ENCODE data around the gene RSPH10B. TPM values are rescaled to one million over a fixed set of nuclear protein-coding genes. Genes with fewer than 3 reads are reported as not detected.

RSPH10B gene
- under 1 TPM in 1 of 2 donors, not detected in 1; 0.34 TPM for total RNA-seq

DNA sequence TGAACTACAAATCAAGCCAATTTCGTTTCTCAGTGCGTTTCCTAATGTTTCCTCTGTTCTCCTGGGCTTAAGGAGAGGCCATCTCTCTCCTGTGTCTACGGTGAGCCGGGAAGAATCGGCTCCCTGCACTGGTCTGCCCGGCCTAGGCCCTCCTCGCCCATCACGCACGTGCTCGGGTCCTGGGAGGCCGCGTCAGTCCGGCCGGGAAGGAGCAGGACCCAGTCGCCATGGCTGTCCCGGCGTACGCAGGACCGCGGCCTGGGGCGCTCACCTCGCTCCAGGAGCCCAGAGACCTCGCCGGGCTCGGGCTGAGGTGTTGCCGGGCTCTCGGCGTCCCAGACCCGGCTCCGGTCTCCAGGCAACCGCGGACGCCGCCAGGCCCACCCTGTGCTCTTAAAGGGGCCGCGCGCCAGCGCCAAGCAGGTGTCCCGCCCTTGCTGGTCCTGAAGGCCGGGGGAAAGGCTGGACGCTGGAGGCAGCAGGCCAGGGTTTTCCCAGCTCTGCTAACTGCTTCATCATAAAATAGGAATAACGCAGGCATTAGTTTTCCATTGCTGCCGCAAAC lies at the start of gene RSPH10B:
TSS of gene RSPH10B (minus strand) at position 343 of the 565 bp plus-strand sequence. CDS start 3,573 bp downstream, outside the sequence.

DNA sequence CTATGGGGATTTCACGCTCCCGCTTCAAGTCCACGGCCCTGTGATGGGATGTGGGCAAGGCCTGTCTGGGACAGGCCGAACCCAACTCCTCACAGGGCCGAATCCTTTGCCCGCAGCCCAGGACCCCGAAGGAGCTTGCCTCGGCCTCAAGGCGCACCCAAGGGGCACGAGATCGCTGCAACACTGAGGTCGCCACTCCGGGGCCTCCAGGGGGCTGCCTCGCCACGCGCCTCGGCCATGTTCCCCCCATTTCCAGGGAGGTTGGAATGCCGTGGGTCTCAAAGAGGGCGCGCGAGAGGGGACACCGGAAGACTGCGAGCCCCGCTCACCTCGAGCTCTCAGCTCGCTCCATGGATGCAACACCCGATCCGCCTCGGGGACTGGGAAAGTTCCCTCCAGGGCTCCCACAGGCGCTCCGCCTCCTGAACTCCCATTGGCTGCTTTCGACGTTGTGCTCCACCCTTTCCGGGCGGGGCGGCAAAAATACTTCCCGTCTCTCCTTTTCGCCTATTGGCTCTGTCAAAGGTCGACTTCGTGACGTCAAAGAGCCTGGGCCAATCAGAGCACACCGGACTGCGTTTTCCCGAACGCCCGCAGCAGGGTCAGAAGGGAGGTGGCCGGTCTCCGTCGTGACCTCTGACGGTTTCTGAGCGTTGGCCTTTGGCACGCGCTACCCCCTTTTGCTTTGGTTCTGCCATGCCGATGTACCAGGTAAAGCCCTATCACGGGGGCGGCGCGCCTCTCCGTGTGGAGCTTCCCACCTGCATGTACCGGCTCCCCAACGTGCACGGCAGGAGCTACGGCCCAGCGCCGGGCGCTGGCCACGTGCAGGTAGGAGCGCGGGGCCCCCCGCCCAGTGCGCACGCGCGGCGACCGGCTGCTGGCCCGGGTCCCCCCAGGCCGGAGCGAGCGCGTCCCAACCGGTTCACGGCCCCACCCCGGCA lies 38.5 kb upstream of the RSPH10B start, which contains the start of the genes AIMP2 and PMS2:
TSS of gene AIMP2 (plus strand) at position 605 of the 944 bp plus-strand sequence. CDS start at position 697, 92 bp downstream.
TSS of gene PMS2 (minus strand) at position 382 of the 944 bp plus-strand sequence. CDS start at position 352, 30 bp downstream.

DNA sequence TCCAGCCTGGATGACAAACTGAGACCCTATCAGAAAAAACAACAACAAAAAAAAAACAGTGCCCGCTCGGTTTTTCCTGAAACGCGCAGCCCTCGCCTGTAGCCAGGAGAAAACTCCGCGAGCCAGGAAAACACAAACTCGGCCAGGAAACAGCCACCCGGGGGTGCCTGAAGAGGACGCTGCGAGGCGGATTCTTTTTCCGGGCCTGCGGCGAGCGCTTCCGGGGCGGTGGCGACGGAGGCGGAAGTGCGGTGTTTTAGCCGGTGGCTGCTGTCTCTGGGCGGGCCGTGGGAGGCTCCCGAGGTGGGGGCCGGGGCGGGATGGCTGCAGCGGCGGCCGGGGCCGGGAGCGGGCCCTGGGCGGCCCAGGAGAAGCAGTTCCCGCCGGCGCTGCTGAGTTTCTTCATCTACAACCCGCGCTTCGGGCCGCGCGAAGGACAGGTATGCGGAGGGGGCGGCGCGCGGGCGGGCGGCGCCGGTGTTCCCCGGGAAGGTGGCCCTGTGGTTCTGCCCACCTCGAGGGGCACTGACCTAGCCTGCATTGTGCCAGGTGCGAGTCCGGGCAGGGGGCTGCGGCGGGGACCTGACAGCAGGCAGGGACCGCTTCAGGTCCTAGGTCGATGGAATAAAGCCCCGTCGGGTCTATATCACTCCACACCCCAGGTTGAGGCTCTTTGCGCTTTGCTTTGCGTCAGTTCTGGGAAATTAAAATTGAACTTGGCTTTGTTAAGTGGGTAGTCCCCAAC lies 71.8 kb downstream of the RSPH10B start, which contains the start of gene CCZ1:
TSS of gene CCZ1 (plus strand) at position 254 of the 745 bp plus-strand sequence. CDS start at position 321, 67 bp downstream.

Small RNA genes within 50 kb of the gene (small RNA-seq; reads per million reads assigned to genes)
- 0 reads per million in 2 donors for gene RF00019
- 14.8 to 42.8 reads per million in 2 donors for gene SNORA80D

Other genes with a start within 250 kb of the RSPH10B start
- gene RNF216, start 189.0 kb downstream of the RSPH10B start, total RNA-seq: 10 to 100 TPM; 24.6 to 32.7 TPM
- not detected for gene OCM, start 89.9 kb downstream of the RSPH10B start, total RNA-seq
- 10 to 100 TPM; 55.7 to 61.9 TPM for gene CCZ1, start 72.0 kb downstream of the RSPH10B start, total RNA-seq
- gene PMS2, start 38.4 kb upstream of the RSPH10B start, total RNA-seq: 10 to 100 TPM; 27.2 to 30.0 TPM
- gene AIMP2, start 38.6 kb upstream of the RSPH10B start, total RNA-seq: 10 to 100 TPM; 66.4 to 85.6 TPM
- not detected for gene ANKRD61, start 60.7 kb upstream of the RSPH10B start, total RNA-seq
- 100 to 1,000 TPM in 1 of 2 donors, 10 to 100 TPM in 1; 52.0 to 136 TPM for gene EIF2AK1, start 88.5 kb upstream of the RSPH10B start, total RNA-seq
- gene USP42, start 134.3 kb upstream of the RSPH10B start, total RNA-seq: 1 to 10 TPM; 6.7 to 6.9 TPM